ENCODE data around the gene RNF166.
A peak's percentile ranks its signal among the peaks of the same experiment; 100 is the strongest.

RNF166 gene

DNA sequence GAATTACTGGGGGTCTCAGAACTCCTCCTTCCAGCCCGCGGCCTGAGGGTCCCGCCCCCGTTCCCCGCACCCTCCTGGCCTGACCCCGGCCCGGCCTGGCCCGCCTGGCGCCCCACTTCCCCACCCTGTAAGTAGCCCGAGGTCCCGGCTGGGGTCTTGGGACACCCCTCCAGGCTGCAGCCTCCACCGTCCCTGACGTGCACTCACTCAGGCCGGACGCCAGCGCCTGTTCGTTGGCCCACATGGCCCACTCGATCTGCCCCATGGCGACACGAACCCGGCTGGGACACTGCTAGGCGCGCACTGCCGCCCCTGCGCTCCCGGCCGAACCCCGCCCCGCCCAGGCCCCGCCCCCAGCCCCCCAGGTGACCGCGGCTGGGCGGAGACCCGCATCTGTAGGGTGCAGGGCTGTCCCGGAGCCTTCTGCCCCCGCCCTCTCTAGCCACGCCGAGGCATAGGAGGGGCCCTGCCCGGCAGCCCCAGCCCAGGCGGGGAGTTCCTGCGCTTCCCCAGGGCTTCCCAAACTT lies 55.4 kb downstream of the RNF166 start, which contains the start of gene CYBA:
Gene CYBA (minus strand): TSS at position 305 of the 527 bp plus-strand sequence. CDS start 40 bp downstream, at position 265.
- no peak for DNase-seq

DNA sequence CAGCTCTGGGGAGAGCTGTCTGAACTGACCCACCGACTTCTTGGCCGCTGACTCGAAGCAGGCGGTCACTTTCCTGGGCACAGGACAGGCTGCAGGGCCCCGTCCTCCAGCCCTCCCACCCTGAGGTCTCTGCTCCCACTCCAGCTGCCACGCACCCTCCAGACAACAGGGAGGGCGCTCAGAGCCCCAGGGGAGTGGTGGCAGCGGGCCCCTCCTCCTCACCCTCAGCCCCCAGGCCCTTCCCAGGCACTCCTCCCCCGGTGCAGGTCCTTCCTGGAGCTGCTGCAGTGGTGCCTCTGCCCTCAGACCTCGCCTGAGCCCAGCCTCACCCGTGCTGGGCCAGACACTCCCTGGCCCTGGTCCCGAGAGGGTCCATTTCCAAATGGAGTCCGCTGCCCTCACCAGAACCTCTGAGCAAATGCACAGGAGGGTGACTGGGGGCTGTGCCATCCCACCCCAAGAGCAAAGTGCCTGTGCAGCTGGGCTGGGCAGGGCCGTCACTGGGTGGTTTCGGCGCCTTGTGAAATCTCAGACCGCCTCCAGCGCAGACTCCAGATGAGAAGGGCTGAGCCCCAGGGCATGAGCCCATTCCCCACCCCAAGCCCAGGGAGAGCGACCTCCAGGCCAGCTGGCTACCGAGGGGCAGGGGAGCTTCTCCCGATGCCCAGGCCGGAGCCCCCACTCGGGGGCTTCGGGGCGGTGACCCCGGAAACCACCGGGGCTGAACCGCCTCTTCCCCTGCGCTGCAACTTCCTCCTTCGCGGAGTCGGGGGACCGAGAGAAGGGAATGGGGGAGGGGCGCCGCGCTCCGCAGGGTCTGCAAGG lies 56.1 kb downstream of the RNF166 start:
- no peak for DNase-seq

DNA sequence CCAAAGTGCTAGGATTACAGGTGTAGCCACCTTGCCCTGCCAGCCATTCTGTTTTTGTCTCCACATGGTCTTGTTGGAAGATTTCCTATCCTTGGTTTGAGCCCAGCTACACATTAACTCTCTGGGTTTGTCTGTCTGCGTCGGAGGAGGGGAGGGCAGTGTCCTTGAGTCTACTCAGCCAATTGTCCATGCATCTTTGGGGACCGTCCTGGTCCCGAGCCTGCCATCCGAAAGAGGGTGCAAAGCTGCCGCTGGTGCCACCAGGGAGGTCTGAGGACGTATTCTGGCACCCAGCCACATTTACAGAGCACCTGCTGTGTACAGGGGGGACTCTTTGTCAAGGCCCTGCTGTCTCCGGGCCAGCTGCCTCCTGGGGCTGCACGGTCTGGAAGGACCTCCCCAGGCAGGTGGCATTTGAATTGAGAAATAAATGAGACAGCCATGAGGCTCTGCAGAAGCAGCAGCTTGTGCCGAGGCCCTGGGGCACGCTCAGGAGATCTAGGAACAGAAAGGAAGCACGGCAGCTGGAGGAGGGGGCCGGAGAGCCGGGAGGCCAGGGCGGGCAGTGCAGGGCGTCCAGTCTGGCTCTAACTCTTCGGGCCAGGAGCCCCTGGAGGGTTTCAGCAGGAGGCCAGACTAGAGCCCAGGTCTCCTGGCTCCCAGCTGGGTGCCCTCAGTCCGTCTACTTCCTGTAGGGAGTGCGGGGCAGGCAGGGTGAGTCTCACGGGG lies 56.8 kb downstream of the RNF166 start:
- peak; percentile 73 for DNase-seq

- DNase-seq: no peak
Measured at GRCh38 chr16:88647178-88648070, 58.8 kb downstream of the RNF166 start.

All from NCI-H1092 treated with DMSO at 0.1 percent for 48 hours (cell line).